ENCODE measurements around the gene CAPN3. TPM values are rescaled to one million over a fixed set of nuclear protein-coding genes. Genes with fewer than 3 reads are reported as not detected.

CAPN3 gene
- polyA plus RNA-seq, 2 of the 4 experiments (the other 2 are of a cell fraction): 0.25 to 1.1 TPM

DNA sequence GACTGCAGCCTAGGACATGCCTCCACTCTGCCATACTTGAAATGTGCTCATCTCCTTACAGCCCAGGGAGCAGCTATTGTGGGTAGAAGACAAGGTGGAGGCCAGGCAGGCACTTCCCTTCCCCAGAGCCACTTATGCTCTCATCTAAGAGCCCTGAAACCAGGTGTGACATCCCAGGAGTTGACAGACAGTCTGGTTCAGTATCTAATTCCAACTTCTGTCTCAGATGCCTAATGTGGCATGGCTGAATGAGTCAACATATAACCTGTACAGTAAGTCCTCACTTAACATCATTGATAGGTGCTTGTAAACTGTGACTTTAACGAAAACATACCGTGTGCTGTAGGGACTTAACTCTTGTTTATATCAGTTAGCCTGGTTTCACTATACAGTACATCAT, 1.2 kb upstream of the CAPN3 start (continued):
- TF ChIP-seq MYC (IDR thresholded peaks at IDR 0.05; ENCODE audit: borderline replicate concordance, low read length): no peak
- no peak for TF ChIP-seq EP300 (IDR thresholded peaks at IDR 0.05)

DNA sequence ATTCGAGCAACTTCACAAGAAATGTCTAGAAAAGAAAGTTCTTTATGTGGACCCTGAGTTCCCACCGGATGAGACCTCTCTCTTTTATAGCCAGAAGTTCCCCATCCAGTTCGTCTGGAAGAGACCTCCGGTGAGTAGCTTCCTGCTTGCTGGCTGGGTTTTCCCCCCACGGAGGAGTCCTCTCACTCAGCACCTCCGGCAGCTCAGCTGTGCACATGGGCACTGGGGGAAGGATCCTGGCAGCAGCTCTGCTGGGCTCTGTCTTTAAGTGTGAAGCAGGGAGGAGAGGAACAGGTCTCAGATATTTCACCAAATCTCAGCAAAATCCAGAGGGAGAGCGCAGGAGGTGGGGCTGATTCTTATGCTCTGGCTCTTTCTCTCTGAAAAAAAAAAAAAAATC, 684 bp downstream of the CAPN3 start:
- Histone ChIP-seq H3K27ac (no peak overlapping the region), H3K9me3 (no peaks in the 10 kb centered on the region), H3K4me3 (no peak overlapping the region), H3K4me2 (no peak overlapping the region), H3K4me1 (no peaks in the 10 kb centered on the region)
- ATAC-seq: no peak
- WGBS (ENCODE audit: missing lambda C conversion rate): 85% methylated on average over 7 of the region's 7 CpGs
- no peak for FAIRE-seq
- no peak for TF ChIP-seq FOXS1 (CRISPR knock-in tag; IDR thresholded peaks at IDR 0.05)
- no peak for TF ChIP-seq POLR2AphosphoS2 (conservative IDR thresholded peaks at IDR 0.05; ENCODE audit: low read length)
- TF ChIP-seq CBX8 (IDR thresholded peaks at IDR 0.05): no peak
- TF ChIP-seq CEBPB (IDR thresholded peaks at IDR 0.05): no peak
- no peak for TF ChIP-seq ZC3H11A (IDR thresholded peaks at IDR 0.05)
- TF ChIP-seq, protein P1, sequence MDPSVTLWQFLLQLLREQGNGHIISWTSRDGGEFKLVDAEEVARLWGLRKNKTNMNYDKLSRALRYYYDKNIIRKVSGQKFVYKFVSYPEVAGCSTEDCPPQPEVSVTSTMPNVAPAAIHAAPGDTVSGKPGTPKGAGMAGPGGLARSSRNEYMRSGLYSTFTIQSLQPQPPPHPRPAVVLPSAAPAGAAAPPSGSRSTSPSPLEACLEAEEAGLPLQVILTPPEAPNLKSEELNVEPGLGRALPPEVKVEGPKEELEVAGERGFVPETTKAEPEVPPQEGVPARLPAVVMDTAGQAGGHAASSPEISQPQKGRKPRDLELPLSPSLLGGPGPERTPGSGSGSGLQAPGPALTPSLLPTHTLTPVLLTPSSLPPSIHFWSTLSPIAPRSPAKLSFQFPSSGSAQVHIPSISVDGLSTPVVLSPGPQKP (IDR thresholded peaks at IDR 0.05; ENCODE audit: low read depth, low read length): no peak
- TF ChIP-seq NFE2L2 (conservative IDR thresholded peaks at IDR 0.05; ENCODE audit: low read length): no peak
- no peak for TF ChIP-seq RARB (CRISPR knock-in tag; IDR thresholded peaks at IDR 0.05)
- TF ChIP-seq, protein P2, sequence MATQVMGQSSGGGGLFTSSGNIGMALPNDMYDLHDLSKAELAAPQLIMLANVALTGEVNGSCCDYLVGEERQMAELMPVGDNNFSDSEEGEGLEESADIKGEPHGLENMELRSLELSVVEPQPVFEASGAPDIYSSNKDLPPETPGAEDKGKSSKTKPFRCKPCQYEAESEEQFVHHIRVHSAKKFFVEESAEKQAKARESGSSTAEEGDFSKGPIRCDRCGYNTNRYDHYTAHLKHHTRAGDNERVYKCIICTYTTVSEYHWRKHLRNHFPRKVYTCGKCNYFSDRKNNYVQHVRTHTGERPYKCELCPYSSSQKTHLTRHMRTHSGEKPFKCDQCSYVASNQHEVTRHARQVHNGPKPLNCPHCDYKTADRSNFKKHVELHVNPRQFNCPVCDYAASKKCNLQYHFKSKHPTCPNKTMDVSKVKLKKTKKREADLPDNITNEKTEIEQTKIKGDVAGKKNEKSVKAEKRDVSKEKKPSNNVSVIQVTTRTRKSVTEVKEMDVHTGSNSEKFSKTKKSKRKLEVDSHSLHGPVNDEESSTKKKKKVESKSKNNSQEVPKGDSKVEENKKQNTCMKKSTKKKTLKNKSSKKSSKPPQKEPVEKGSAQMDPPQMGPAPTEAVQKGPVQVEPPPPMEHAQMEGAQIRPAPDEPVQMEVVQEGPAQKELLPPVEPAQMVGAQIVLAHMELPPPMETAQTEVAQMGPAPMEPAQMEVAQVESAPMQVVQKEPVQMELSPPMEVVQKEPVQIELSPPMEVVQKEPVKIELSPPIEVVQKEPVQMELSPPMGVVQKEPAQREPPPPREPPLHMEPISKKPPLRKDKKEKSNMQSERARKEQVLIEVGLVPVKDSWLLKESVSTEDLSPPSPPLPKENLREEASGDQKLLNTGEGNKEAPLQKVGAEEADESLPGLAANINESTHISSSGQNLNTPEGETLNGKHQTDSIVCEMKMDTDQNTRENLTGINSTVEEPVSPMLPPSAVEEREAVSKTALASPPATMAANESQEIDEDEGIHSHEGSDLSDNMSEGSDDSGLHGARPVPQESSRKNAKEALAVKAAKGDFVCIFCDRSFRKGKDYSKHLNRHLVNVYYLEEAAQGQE (IDR thresholded peaks at IDR 0.05): no peak
- TF ChIP-seq RCOR1 (IDR thresholded peaks at IDR 0.05; ENCODE audit: low read depth, low read length): no peak
- TF ChIP-seq HDAC2 (IDR thresholded peaks at IDR 0.05): no peak
- TF ChIP-seq EHF (CRISPR knock-in tag; IDR thresholded peaks at IDR 0.05): no peak
- TF ChIP-seq RNF2 (IDR thresholded peaks at IDR 0.05; ENCODE audit: borderline replicate concordance, low read depth): no peak
- TF ChIP-seq MAZ (IDR thresholded peaks at IDR 0.05; ENCODE audit: borderline replicate concordance, low read depth, low read length): no peak
- TF ChIP-seq, protein P3, sequence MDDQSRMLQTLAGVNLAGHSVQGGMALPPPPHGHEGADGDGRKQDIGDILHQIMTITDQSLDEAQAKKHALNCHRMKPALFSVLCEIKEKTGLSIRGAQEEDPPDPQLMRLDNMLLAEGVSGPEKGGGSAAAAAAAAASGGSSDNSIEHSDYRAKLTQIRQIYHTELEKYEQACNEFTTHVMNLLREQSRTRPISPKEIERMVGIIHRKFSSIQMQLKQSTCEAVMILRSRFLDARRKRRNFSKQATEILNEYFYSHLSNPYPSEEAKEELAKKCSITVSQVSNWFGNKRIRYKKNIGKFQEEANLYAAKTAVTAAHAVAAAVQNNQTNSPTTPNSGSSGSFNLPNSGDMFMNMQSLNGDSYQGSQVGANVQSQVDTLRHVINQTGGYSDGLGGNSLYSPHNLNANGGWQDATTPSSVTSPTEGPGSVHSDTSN (IDR thresholded peaks at IDR 0.05): no peak
- no peak for DNase-seq (ENCODE audit: low read depth in 1 of 2, low spot score in 1 of 2)
- CTCF ChIA-PET: interaction anchor here (0.8 to 1.0 kb wide), 2 partner anchors 11 to 23 kb away, joined by 3 read pairs; no protein-coding TSS in a partner anchor
- POLR2A ChIA-PET: no interaction called here

DNA sequence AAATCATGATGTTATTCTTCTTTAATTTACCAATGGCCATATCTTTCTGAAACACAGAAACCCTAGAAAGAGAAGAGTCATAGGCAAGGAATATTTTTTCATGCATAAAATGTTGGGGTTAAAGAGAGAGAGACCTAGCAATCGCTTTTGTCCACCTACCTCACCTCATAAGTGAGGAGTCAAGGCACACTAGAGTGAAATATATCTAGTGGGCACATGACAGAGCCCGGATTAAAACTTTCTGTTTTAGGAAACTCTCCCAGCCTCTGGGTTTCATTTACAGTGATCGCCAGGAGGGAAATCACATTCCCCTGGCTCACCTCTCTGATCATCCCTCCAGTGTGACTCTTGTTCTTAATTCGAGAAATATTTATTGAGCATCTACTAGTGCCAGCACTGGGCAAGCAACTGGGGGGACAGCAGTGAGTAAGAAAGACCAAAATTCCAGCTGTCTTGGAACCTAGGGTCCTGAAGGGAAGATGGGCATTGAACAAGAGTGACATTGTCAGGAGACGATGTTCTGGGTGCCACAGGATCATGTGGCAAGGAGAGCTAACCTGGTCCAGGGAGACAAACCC, 1.3 kb downstream of the CAPN3 start:
- Histone ChIP-seq H3K4me3 (no peak overlapping the region), H3K4me1 (no peaks in the 10 kb centered on the region), H3K9me3 (no peaks in the 10 kb centered on the region), H3K27ac (no peak overlapping the region), H3K4me2 (no peak overlapping the region)
- CTCF ChIA-PET: interaction anchor here (0.8 to 1.0 kb wide), 2 partner anchors 11 to 23 kb away, joined by 3 read pairs; no protein-coding TSS in a partner anchor
- TF ChIP-seq SMC3 (IDR thresholded peaks at IDR 0.05) (no peak), POLR2A (IDR thresholded peaks at IDR 0.05; ENCODE audit: low read length) (no peak), CHD2 (IDR thresholded peaks at IDR 0.05; ENCODE audit: low read length, partially characterized antibody) (no peak), FOSB (CRISPR knock-in tag; IDR thresholded peaks at IDR 0.05) (no peak), RAD21 (conservative IDR thresholded peaks at IDR 0.05 in 1 of 2, IDR thresholded peaks at IDR 0.05 in 1 of 2) (no peak), FOSL2 (IDR thresholded peaks at IDR 0.05) (no peak), FOSL2 (CRISPR knock-in tag; IDR thresholded peaks at IDR 0.05) (no peak), KDM5A (IDR thresholded peaks at IDR 0.05) (no peak), FOXS1 (CRISPR knock-in tag; IDR thresholded peaks at IDR 0.05) (no peak), MAFK (IDR thresholded peaks at IDR 0.05; ENCODE audit: partially characterized antibody) (no peak), EP300 (IDR thresholded peaks at IDR 0.05) (no peak), NPAS2 (CRISPR knock-in tag; IDR thresholded peaks at IDR 0.05; ENCODE audit: borderline replicate concordance) (no peak), ZNF302 (CRISPR knock-in tag; IDR thresholded peaks at IDR 0.05) (no peak)
- TF ChIP-seq, protein P4, sequence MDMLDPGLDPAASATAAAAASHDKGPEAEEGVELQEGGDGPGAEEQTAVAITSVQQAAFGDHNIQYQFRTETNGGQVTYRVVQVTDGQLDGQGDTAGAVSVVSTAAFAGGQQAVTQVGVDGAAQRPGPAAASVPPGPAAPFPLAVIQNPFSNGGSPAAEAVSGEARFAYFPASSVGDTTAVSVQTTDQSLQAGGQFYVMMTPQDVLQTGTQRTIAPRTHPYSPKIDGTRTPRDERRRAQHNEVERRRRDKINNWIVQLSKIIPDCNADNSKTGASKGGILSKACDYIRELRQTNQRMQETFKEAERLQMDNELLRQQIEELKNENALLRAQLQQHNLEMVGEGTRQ (IDR thresholded peaks at IDR 0.05): no peak
- ATAC-seq (no peak), FAIRE-seq (no peak), DNase-seq (ENCODE audit: low read depth in 1 of 2, low spot score in 1 of 2) (no peak)
- POLR2A ChIA-PET: no interaction called here
- WGBS (ENCODE audit: missing lambda C conversion rate): 71% methylated on average over 5 of the region's 5 CpGs
